ENCODE data around the gene PDRG1. TPM values are rescaled to one million over a fixed set of nuclear protein-coding genes. Genes with fewer than 3 reads are reported as not detected.

Gene PDRG1
- total RNA-seq, 1 donor from 2014 or later = 8.0 TPM

- H3K36me3 ChIP-seq = no peaks in the 10 kb centered on the region
- intact Hi-C loops (cut with DNase I) = no loop called here
- no peak overlapping the region for H3K27ac ChIP-seq
- H3K4me1 ChIP-seq = no peaks in the 10 kb centered on the region
- H3K4me3 ChIP-seq = no peak overlapping the region
- ATAC-seq (no peak), DNase-seq (peak; percentile 1)
- TF ChIP-seq CTCF (IDR thresholded peaks at IDR 0.05) = no peak
- H3K27me3 ChIP-seq = no peaks in the 10 kb centered on the region
- H3K9me3 ChIP-seq = no peaks in the 10 kb centered on the region
These were observed 35.1 kb downstream of the PDRG1 start for GRCh38 chr20:31916708-31917107.

- no peak for TF ChIP-seq CTCF (IDR thresholded peaks at IDR 0.05)
- intact Hi-C loops (cut with DNase I) = no loop called here
- Histone ChIP-seq H3K4me3 (no peak overlapping the region), H3K27ac (no peak overlapping the region), H3K36me3 (no peaks in the 10 kb centered on the region), H3K4me1 (no peaks in the 10 kb centered on the region), H3K27me3 (no peaks in the 10 kb centered on the region), H3K9me3 (no peaks in the 10 kb centered on the region)
- no peak for ATAC-seq
- DNase-seq = peak; percentile 9
These were observed 36.2 kb downstream of the PDRG1 start for GRCh38 chr20:31915491-31916280.

- Histone ChIP-seq H3K27ac (no peak overlapping the region), H3K4me1 (no peaks in the 10 kb centered on the region), H3K36me3 (no peaks in the 10 kb centered on the region), H3K9me3 (no peaks in the 10 kb centered on the region), H3K4me3 (no peak overlapping the region), H3K27me3 (no peaks in the 10 kb centered on the region)
- no peak for TF ChIP-seq CTCF (IDR thresholded peaks at IDR 0.05)
- intact Hi-C loops (cut with DNase I) = no loop called here
- no peak for DNase-seq
- ATAC-seq = no peak
These were observed 37.7 kb downstream of the PDRG1 start for GRCh38 chr20:31914170-31914569.

- Histone ChIP-seq H3K9me3 (no peaks in the 10 kb centered on the region), H3K36me3 (no peaks in the 10 kb centered on the region), H3K4me3 (no peak overlapping the region), H3K27me3 (no peaks in the 10 kb centered on the region), H3K27ac (no peak overlapping the region), H3K4me1 (no peaks in the 10 kb centered on the region)
- intact Hi-C loops (cut with DNase I) = no loop called here
- DNase-seq = peak; percentile 47
- ATAC-seq = no peak
- no peak for TF ChIP-seq CTCF (IDR thresholded peaks at IDR 0.05)
These were observed 38.3 kb downstream of the PDRG1 start for GRCh38 chr20:31913431-31914157.

- no peak overlapping the region for H3K27ac ChIP-seq
- no peaks in the 10 kb centered on the region for H3K4me1 ChIP-seq
- DNase-seq = peak; percentile 3
- H3K4me3 ChIP-seq = no peak overlapping the region
- TF ChIP-seq CTCF (IDR thresholded peaks at IDR 0.05) = no peak
- no peaks in the 10 kb centered on the region for H3K27me3 ChIP-seq
- no peaks in the 10 kb centered on the region for H3K36me3 ChIP-seq
- intact Hi-C loops (cut with DNase I) = no loop called here
- H3K9me3 ChIP-seq = no peaks in the 10 kb centered on the region
- ATAC-seq = no peak
These were observed 41.6 kb downstream of the PDRG1 start for GRCh38 chr20:31910071-31910803.

Measured in upper lobe of right lung (tissue), 1 donor.